ENCODE measurements around the gene ADH1C. TPM values are rescaled to one million over a fixed set of nuclear protein-coding genes. Genes with fewer than 3 reads are reported as not detected.
"Not testable (repeated sequence)": the region's sequence is repeated elsewhere in the genome, so short reads cannot be mapped to it uniquely, and the experiment has no call there.

Gene ADH1C
- total RNA-seq: not detected

DNA sequence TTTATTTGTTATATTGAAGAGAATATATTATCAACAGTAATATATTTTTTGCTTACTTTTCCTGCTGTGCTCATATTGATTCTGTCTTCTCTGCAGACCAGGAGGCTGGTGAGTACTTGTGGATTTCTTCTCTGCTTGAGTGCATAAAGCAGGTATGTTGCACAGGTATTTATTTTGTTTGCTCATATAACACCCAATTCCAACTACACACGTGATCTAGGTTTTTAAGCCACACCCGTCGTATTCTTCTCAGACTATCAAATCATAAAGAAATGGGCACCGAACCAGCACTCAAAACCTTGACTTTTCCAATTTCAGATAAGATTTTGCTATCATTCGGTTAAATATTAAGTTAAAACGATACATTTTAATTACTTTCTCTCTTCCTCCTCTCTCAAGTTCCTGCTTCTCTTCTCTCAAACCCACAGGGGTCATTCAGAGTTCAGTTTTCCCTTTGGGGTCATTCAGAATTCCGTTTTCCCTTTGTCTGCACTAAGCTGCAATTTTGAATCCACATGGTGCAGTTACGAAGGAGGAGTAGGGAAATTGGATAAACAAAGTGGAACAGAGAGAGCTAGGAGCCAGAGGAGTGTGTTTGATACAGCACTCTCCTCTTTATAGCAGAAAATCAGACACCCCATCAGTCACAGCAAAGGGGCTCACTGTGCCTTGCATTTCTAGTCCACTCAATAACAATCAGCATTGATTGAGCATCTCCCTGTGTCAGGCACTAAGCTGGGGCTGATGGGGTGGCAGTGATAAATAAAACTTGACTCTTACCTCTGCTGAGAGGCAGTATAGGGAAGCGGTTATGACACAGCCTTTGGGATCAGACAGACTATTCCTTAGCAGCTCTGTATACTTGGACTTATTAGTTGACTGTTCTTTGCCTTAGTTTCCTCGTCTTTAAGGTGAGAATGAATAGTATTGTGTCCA lies at the start of gene ADH1C:
ADH1C (minus strand) TSS at position 145 of the 936 bp plus-strand sequence; CDS start at position 74, 71 bp downstream.
- ChIA-PET POLR2A (no interaction called here), CTCF (no interaction called here)

DNA sequence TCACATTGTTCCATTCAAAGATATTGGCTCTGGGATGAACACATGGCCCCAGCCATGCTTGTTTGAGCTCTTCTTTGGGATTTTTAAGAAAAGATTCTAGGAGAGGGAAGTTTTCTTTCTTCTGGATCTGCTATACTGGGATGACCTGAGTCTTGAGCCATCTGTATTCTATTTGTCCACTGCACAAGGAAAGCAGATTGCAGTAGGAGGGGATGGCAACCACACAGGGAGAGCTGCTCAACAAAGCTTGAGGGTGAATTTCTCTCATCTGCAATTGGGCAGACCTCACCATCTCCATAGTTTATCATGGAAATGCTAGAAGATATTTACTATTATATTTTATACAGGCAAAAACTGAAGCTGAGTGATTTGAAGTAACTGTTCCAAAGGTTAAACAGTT lies 48.3 kb upstream of the ADH1C start:
- POLR2A ChIA-PET: no interaction called here
- CTCF ChIA-PET: no interaction called here

DNA sequence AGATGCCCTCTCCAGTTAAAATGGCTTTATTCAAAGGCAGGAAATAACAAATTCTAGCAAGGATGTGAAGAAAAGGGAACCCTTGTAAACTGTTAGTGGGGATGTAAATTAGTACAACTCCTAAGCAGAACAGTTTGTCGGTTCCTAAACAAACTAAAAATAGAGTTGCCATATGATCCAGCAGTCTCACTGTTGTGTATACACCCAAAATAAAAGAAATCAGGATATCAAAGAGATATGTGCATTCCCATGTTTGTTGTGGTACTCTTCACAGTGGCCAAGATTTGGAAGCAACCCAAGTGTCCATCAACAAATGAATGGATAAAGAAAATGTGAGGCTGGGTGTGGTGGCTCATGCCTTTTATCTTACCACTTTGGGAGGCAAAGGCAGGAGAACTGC lies 46.5 kb upstream of the ADH1C start:
- ChIA-PET POLR2A (no interaction called here), CTCF (no interaction called here)

DNA sequence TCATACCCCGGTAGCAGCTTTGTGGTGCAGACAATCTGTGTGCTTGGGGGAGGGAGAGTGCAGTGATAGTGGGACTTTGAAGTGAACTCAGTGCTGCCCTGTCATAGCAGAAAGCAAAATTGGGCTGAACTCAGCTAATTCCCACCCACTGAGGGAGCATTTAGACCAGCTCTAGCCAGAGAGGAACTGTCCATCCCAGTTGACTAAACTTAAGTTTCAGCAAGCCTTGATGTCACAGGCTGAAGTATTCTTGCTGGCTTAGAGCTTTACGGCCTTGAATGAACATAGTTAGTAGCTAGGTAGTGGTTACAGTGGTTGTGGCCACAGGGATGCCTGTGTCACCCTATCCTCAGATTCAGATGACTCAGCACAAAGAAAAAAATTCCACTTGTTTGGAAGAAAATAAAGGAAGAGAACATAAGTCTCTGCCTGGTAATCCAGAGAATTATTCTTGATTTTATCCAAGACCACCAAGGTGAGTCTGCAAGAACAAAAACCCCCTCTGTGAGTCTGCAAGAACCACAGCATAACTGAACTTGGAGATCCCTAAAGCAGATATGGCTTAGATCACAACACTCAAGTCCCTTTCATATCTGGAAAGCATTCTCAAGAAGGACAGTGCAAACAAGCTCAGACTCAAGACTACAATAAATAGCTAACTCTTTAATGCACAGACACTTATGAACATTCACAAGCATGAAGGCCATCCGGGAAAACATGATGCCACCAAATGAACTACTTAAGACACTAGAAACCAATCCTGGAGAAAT lies 43.2 kb upstream of the ADH1C start:
- CTCF ChIA-PET: no interaction called here
- POLR2A ChIA-PET: no interaction called here

DNA sequence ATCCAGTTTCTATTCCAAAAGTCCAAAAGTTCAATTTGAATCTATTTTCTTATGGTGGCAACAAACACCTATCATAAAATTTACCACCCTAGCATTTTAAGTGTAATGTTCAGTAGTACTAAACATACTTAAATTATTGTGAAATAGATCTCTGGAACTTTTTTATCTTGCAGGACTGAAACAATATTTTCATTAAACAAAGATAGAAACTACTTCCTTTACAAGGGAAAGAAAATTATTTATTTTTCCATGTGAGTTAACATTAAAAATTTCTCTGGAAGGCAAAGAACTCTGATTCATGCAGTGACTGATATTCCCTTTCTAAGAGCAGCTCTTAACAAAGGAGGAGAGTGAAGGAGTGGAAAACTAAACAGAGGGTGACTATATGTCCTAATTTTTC lies 42.4 kb upstream of the ADH1C start:
- ChIA-PET POLR2A (no interaction called here), CTCF (no interaction called here)

DNA sequence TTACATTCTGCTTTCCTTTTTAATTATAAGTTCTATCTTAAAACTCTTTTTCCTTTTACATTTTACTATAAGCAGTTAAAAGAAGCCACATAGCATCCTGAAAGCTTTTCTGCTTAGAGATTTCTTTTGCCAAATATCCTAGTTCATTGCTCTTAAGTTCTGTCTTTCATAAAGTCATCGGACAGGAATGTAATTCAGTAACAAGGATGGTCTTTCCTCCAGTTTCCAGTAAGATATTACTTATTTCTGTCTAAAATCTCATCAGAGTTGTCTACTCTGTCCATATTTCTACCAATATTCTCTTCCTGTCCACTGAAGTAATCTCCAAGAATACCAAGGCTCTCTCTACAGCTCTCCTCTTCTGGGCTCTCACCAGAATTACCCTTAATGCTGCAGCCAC lies 37.5 kb upstream of the ADH1C start:
- ChIA-PET CTCF (interaction anchor here (0.6 kb wide), 1 partner anchor 73 kb away, joined by 3 read pairs; no protein-coding TSS in a partner anchor), POLR2A (no interaction called here)

DNA sequence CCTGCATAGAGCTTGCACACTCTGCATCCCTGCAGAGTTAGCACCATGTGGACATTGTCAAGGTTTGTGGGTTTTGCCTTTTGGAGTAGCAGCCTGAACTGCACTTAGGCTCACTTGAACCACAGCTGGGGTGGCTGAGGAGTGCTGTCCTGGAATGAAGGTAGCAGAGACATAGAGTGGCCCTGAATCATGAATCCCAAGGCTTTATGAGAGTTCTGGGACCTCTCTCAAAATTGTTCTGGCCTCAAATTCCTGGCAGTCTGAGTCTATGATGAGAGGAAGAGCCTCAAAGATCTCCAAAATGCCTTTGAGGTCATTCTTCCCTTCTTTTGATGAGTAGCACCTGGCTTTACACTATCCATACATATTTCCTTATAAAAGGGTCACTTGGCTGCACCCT lies 37.1 kb upstream of the ADH1C start:
- POLR2A ChIA-PET: no interaction called here
- CTCF ChIA-PET: interaction anchor here (0.6 kb wide), 1 partner anchor 74 kb away, joined by 3 read pairs; no protein-coding TSS in a partner anchor

DNA sequence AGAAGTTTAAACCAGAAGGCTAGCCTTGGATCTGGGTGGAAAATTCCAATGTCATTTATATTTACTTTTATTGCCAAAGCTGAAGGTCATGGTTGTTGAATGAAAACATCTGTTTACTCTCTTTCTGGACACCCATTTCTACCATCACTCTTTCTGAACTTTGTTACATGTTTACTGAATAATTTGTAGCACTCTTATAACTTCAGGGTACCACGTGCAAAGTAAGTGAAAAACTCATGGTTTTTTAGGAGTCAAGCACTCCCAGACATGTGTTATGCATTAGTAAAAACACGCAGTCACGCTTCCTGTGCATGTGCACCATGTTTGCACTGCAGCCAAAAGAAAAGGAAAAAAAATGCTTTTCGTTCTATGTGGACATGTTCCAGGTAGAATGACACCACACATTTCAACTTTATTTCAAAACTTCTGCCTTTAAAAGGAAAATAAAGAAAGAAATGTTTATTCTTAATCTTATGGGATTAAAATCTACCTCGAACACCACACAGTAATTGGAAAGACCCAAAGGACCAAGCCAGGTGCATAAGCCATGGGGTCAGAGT lies 31.4 kb upstream of the ADH1C start:
- POLR2A ChIA-PET: no interaction called here
- CTCF ChIA-PET: no interaction called here

DNA sequence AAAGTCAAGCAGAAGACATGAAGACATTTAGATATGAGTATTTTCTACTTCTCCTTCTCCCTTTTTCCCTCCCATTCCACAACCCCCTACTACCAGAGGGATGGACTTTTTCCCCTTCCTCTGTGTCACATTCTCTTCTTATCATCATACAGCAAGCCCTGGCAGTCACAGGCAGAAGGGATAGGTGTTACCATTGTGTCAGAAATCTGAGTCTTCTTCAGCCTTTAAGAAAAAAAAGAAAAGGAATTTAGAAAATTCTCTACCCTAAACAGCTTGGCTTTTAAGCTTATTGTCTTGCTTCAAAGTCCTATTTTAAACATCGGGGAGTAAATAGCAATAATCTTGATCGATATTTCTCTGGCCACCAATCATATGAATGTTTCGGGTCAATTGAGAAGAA lies 30.9 kb upstream of the ADH1C start:
- CTCF ChIA-PET: no interaction called here
- POLR2A ChIA-PET: no interaction called here

DNA sequence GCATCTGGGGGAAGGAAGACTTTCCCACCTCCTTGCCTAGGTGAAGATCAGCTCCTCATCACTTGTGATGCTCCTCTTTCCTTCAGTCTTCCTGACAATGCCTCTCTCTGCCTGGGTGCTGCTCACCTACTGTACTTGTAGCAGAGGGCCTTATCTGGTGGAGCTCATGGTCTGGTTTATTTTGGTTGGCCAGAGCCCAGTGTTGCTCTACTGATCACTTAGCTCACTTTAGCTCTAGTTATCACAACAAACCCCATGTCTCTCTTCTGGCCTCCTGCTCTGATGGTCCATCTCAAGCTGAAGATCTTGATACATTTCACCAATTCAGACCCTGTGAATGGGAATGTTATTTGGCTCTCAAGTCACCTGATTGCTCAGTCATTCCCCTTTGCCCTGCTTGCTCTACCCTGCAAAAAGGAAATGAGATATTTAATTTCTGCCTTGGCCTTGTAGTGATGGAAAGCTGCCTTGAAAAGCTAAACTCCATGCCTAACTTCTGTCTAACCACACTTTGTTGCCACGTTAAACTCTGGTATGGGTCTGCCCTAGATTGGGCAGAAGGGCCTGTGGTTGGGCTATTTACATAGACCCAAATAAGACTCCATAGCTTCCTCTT lies 30.3 kb upstream of the ADH1C start:
- POLR2A ChIA-PET: no interaction called here
- CTCF ChIA-PET: no interaction called here

DNA sequence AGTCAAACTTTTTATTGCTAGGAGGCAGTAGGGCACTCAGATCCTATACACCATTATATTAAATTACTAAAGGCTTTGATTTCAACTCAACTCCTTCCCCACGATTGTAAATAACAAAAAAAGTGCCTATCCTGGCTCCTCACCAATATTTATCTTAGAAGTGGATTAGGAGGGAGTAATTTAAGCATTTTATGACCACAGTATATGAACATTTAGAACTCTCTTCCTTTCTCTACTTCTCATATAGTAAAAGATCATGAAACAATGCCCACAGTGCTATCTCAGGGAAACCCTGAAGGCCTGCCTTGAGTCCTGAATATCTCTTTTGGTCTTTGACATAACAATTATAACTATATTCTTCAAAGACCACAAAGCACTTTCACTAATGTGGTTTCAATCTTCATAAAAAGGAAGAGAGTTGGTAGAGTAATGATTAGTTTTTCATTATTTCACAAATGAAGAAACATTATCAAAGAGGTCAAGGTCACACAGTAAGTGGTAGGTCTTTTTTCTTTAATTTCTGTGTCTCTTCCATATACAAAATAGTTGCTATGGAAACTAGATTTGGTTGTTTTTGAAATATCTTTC lies 29.1 kb upstream of the ADH1C start:
- CTCF ChIA-PET: no interaction called here

DNA sequence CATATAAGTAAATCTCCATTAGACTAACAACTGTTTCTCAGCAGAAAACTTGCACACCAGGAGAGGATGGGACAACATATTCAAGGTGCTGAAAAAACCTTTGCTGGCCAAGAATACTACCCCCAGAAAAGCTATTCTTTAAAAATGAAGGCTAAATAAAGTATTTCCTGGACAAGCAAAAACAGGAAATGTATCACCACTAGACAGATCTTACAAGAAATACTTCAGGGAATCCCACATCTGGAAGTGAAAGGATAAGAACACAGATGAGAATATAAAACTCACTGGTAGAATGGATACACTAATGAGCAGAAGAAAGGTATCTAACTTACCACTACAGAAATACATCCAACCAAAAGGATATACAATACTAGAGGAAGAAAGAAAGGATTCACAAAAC lies 27.0 kb upstream of the ADH1C start:
- ChIA-PET CTCF (no interaction called here), POLR2A (no interaction called here)

More for the DNA sequence above, 29.1 kb upstream of the ADH1C start:
- POLR2A ChIA-PET: no interaction called here

DNA sequence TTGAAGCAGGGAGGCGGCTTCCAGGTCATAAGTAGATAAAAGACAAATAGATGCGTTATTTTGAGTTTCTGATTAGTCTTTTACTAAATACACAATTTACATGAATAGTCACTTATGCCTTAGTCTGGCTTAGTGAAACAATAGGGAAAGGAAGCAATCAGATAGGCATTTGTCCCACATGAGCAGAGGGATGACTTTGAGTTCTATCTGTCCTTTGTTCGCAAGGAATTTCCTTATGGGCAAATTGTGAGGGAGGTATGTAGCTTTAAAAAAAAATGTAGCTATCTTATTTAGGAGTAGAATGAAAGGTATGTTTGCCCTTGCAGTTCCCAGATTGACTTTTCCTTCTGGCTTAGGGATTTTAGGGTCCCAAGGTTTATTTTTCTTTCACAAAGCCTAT lies 26.3 kb upstream of the ADH1C start:
- CTCF ChIA-PET: no interaction called here
- POLR2A ChIA-PET: interaction anchor here (0.6 kb wide), 1 partner anchor 257 kb away, joined by 4 read pairs; no protein-coding TSS in a partner anchor

DNA sequence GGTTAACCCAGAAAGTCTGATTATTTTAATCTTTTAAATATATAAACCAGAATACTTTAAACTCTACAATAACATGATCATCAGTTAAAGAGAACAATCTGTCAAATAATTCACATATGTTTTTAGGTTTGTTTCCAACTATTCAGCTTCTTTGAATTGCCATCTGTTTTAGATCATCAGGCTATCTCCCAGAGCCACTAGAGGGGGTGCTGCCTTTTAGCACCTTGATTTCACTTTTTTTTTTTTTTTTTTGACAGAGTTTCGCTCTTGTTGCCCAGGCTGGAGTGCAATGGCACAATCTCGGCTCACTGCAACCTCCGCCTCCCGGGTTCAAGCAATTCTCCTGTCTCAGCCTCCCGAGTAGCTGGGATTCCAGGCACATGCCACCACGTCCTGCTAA lies 24.8 kb upstream of the ADH1C start:
- CTCF ChIA-PET: interaction anchor here (0.7 kb wide), 1 partner anchor 9 kb away, joined by 3 read pairs; no protein-coding TSS in a partner anchor
- POLR2A ChIA-PET: not testable (repeated sequence)

DNA sequence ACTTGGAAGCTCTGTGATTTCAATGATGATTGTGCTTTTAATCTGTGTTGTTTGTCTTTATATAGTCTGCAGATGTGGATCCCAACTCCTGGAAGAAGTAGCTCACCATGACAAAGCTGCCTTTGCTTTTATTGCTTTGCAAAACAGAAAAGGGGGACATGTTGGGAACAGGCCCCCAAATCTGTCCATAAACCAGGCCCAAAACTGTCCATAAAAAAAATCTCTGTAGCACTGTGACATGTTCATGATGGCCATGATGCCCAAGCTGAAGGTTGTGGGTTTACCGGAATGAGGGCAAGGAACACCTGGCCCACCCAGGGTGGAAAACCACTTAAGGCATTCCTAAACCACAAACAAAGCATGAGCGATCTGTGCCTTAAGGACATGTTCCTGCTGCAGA lies 19.9 kb upstream of the ADH1C start:
- CTCF ChIA-PET, POLR2A ChIA-PET: not testable (repeated sequence)

DNA sequence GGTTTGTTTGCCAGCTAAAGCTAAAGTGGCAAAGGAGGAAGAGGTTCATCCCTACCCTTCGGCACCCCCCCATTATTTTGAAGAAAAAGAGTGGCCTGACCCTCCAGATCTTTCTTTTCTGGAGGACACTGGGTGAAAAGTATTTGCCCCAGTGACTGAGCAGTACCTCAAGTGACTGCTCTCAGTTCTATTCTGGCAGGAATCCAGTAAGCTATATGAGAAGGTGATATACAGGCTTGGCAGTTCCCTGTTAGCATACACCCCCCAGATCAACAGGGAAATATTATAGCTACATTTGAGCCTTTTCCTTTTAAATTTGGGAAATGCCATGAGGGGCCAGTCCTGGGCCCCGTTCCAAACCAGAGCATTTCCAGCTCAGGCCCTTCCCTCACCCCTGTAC lies 15.3 kb upstream of the ADH1C start:
- CTCF ChIA-PET, POLR2A ChIA-PET: not testable (repeated sequence)

DNA sequence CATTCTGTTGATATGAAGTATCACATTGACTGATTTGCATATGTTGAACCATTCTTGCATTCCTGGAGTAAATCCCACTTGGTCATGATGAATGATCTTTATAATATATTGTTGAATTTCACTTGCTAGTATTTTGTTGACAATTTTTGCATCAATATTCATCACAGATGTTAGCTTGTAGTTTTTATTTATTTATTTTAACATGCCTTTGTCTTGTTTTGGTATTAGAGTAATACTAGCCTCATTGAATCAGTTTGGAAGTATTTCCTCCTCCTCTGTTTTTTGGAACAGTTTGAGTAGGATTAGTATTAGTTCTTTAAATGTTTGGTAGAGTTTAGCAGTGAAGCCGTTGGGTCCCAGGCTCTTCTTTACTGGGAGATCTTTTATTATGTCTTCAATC lies 13.9 kb upstream of the ADH1C start:
- ChIA-PET CTCF (no interaction called here), POLR2A (no interaction called here)

DNA sequence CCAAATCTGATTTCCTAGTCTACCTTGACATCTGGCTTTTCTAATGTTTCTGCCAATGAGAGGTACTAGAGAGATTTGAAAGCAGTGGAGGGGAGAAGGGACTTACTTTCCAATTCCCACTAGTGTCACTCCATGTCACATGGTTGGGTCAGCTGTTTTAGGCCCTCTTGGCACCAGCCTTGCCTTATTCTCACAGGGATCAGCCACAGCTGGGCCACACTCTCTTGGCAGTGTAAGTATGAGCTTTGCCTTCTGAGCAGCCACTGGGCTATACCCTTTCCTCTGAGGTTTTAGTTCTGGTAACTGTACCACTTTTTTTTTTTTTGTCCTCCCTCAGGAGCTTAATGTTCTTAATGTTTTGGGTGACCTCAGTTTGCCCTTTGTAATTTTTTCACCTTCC lies 10.2 kb upstream of the ADH1C start:
- POLR2A ChIA-PET: interaction anchor here (0.6 kb wide), 1 partner anchor 33 kb away, joined by 7 read pairs; no protein-coding TSS in a partner anchor
- CTCF ChIA-PET: no interaction called here

DNA sequence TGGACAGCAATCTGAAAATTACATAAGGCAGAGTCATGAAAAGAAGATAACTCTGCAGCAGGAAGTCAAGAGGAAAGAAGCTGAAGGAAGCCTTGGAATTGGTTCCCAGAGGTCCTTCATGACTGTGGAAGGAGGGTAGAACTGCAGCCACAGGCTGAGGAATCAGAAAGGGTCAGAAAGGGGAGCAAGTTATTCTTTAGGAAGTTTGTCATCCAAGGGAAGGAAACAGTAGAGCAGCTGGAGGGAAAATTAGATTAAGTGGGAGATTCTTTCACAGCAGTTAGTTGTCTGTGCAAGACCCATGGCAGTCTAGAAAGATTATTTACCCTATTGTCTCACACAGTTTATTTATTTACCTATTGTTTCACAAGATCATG lies 9.3 kb upstream of the ADH1C start:
- ChIA-PET POLR2A (no interaction called here), CTCF (no interaction called here)

DNA sequence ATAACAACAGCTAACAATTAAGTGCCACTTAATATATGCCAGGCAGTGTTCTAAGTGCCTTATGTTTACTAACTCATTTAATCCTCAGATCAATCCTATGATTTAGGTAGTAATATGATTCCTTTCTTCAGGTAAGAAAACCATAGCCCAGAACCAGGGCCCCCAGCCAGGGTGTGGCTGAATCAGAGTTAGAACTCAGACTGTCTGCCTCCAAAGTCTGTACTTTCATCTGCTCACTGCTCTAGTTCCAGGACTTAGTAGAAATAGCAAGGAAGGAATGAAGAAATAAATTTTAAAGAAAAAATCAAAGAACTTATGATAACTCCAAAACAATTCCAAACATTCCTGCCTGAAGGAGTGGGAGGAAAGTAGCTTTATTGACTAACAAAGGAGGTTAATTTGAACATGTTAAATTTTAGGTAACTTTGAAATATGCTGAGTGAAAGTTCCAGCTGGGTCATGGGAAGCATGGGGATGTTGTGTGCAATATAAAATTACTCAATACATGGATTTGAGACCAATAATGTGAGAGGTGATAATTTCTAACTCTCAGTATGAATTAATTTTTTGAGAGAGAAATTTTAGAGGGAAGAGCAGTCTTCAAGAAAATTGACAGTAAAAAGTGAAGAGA lies 8.8 kb upstream of the ADH1C start:
- POLR2A ChIA-PET: no interaction called here
- CTCF ChIA-PET: no interaction called here
